ENCODE results near the gene IHH.

DNA sequence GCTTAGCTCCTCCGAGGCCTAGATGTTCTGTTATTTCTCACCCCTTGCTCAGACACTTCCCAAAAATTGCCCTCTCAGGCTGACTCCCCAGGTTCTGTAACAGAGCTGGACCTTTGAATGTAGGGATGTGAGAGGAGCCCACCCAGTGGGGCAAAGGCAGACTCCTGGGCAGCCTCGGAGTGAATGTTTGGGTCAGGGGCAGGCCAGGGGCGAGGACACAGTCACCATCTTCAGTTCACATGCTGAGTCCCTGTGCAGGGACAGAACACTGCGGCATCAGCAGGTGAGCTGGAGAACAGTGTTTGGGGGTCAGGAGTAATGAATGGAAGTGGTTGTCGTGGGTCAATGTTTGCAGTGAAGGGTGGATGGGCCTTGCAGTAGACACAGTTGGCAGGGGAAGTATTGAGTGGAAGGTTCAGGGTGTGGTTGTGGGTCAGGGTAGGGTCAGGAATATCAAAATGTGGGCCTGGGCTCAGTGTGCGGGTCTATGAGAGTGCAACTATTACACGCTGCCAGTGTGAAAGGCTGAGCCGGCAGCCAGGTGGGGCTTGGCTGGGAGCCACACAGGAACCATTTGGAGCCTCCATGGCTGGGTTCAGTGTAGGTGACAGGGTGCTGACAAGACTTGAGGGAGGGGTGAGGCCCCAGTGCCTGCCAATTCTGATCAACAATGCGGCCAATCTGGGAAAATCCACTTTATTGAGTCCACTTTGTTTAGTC, 4.4 kb downstream of the IHH start:
- TF ChIP-seq CTCF (IDR thresholded peaks at IDR 0.05) (no peak), TCF12 (IDR thresholded peaks at IDR 0.05) (no peak), YY1 (IDR thresholded peaks at IDR 0.05; ENCODE audit: low read depth) (no peak), PBX3 (IDR thresholded peaks at IDR 0.05) (no peak), RAD21 (IDR thresholded peaks at IDR 0.05; ENCODE audit: low read length) (no peak), MXI1 (IDR thresholded peaks at IDR 0.05; ENCODE audit: low read depth, low read length) (no peak), POLR2AphosphoS5 (IDR thresholded peaks at IDR 0.05; ENCODE audit: low read depth, low read length) (no peak), EP300 (IDR thresholded peaks at IDR 0.05; ENCODE audit: borderline replicate concordance in 1 of 2, low read depth in 1 of 2, low read length in 1 of 2) (no peak), SMC3 (IDR thresholded peaks at IDR 0.05; ENCODE audit: low read depth, low read length) (no peak), MEF2A (IDR thresholded peaks at IDR 0.05; ENCODE audit: borderline replicate concordance, low read depth) (no peak), CHD2 (IDR thresholded peaks at IDR 0.05; ENCODE audit: low read length, partially characterized antibody) (no peak)
- TF ChIP-seq, protein P1, sequence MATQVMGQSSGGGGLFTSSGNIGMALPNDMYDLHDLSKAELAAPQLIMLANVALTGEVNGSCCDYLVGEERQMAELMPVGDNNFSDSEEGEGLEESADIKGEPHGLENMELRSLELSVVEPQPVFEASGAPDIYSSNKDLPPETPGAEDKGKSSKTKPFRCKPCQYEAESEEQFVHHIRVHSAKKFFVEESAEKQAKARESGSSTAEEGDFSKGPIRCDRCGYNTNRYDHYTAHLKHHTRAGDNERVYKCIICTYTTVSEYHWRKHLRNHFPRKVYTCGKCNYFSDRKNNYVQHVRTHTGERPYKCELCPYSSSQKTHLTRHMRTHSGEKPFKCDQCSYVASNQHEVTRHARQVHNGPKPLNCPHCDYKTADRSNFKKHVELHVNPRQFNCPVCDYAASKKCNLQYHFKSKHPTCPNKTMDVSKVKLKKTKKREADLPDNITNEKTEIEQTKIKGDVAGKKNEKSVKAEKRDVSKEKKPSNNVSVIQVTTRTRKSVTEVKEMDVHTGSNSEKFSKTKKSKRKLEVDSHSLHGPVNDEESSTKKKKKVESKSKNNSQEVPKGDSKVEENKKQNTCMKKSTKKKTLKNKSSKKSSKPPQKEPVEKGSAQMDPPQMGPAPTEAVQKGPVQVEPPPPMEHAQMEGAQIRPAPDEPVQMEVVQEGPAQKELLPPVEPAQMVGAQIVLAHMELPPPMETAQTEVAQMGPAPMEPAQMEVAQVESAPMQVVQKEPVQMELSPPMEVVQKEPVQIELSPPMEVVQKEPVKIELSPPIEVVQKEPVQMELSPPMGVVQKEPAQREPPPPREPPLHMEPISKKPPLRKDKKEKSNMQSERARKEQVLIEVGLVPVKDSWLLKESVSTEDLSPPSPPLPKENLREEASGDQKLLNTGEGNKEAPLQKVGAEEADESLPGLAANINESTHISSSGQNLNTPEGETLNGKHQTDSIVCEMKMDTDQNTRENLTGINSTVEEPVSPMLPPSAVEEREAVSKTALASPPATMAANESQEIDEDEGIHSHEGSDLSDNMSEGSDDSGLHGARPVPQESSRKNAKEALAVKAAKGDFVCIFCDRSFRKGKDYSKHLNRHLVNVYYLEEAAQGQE (IDR thresholded peaks at IDR 0.05; ENCODE audit: low read depth, low read length), result no peak
- TF ChIP-seq, protein P2, sequence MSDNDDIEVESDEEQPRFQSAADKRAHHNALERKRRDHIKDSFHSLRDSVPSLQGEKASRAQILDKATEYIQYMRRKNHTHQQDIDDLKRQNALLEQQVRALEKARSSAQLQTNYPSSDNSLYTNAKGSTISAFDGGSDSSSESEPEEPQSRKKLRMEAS (IDR thresholded peaks at IDR 0.05; ENCODE audit: low read depth), result no peak
